Left cardiac atrium (tissue), 4 donors: ENCODE data around the gene FERMT2. TPM values are rescaled to one million over a fixed set of nuclear protein-coding genes. Genes with fewer than 3 reads are reported as not detected.
"Not testable (repeated sequence)": the region's sequence is repeated elsewhere in the genome, so short reads cannot be mapped to it uniquely, and the experiment has no call there.

Source experiments
- ATAC-seq, 2 donors: fragments of 200-7000 bp; cut with Tn5 transposase; one replicate each; pipeline ENCODE4 v1.9.1; 2020; ENCODE audit warnings: mild to moderate bottlenecking in 2 of 2, moderate library complexity in 2 of 2
- DNase-seq: peaks from one replicate; pipeline ENCODE4 v3.0.0-alpha.2; 2020
- intact Hi-C, 2 donors: fragments of 100-400 bp; cut with DNase I; formaldehyde crosslinking; loops; one replicate each; pipeline versions ENCODE4 v1.14.1 to v1.15.1; 2022 to 2023
- total RNA-seq, 2 donors: library from RNA; stranded (reverse); fragmentation: NEBNext Ultra II Directional; extraction: Animal tissue kit (Norgen Biotek cat#: 25700); gene quantifications; one replicate each; pipeline ENCODE4 v1.2.1, GENCODE V29; 2021
- donor health status: DM: no; HTN: yes; CAD: no.
- donor health status: DM: no; HTN: yes; CAD: no; lungs with severe emphysema.
- donor health status: DM: yes; HTN: yes; CAD: no.
- donor health status: Dilated cardiomyopathy.

Gene FERMT2
- total RNA-seq, 2 donors from 2014 or later: 113 to 156 TPM

DNA sequence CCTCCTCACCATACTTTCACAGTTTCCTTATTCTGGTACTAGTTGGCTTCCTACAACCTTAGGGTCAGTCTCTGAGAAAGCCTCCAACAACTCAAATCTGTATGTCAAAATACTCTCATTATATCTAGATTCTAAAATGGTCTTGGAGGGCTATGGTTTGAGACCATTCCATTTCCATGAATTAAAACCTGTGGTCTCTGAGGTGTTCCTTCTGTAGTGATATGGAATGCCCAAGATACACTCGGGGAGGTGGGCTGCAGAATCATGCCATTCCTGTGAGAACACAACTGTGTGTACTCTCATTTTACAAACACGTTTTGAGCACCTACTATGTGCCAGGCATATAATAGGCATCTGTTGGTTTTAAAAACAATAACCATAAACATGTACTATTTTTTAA is 74.0 kb downstream of the FERMT2 start:
- intact Hi-C loops: loop anchor here in 1 of 2 donors (5.0 kb wide), 1 partner anchor 75 kb away; the partner anchor contains the start of gene FERMT2
- DNase-seq (no peak), ATAC-seq (no peak)

DNA sequence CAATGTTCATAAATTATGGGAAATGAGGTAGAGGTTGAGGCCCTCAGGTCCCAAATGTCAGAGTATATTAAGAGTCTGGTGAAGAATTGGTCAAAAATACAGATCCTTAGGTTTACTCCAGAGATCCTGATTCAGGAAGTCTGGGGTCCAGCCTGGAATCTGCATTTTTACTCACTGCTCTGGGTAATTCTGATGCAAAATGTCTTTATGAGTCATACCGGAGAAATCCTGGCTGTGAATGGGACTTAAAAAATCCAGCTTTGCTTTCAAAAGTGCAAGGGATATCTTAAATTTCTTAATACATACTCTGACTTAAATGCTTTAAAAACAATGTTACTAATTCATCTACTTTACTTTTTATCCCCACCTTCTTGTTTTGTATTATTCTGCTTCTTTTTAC is 74.5 kb downstream of the FERMT2 start:
- ATAC-seq (no peak), DNase-seq (no peak)
- intact Hi-C loops: loop anchor here in 1 of 2 donors (5.0 kb wide), 1 partner anchor 76 kb away; the partner anchor contains the start of gene FERMT2

GRCh38 chr14:52875707-52876106 is 75.1 kb downstream of the FERMT2 start:
- ATAC-seq: no peak
- DNase-seq: no peak
- intact Hi-C loops: loop anchor here in 1 of 2 donors (5.0 kb wide), 1 partner anchor 77 kb away; the partner anchor contains the start of gene FERMT2

DNA sequence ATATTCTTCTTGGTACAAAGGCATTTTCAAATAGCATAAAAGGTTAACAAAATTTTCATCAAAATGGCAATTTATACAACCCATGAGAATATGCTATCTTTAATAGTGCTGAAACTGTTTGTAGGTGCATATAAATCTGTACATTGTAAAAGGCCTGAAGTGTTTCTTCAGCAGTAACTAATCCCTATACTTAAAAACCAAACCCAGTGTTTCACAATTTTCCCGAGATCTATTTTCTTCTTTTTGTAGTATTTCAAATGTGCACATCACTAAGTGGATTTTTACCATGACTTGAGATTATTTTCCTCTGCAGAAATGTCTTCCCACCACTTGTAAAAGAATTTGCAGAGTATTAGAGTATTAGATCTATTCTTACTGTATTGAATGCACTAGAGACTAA is 76.5 kb downstream of the FERMT2 start:
- intact Hi-C loops: no loop called here
- no peak for DNase-seq
- no peak for ATAC-seq

DNA sequence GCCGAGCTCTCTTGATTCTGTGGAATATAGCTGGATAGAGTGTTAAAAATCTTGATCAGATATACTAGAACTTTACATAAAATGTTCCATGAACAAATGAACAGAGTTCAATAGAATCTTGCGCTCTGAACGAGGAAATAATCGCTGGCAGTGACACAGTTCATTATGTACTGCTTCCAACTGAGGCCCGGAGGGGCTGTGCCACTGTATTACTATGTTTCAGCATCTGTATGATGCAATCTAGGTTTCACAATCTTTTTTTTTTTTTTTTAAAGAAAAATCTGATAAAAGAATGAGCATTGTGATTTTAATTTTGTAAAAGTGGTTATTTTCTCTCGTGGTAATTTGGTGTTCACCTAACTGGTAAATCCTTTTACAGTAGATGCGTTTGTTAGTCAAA is 77.2 kb downstream of the FERMT2 start:
- DNase-seq: peak; percentile 40

GRCh38 chr14:52873065-52873464 is 77.8 kb downstream of the FERMT2 start:
- ATAC-seq (no peak), DNase-seq (no peak)
- intact Hi-C loops: no loop called here

More for the DNA sequence above, 77.2 kb downstream of the FERMT2 start:
- peak in 1 of 2 donors; percentile 54 for ATAC-seq
- intact Hi-C loops: no loop called here

DNA sequence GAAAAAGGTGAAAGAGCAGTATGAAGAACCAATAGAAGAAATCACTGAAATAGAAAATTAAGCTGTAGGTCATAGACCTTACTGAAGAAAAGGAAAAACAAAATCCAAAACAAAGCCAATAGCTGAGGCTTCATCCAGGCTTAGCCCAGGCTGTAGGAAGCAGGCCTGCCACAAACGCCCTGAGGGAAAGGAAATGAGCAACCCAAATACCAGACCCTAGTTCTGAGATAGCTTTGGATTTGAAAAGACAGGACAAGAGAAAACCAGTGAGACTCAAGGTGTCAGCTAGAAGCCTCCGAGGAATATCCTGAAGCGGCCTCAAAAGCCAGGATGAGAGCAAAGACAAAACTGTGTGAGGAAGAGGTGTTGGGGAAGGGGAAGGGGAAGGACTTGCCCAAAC is 79.2 kb downstream of the FERMT2 start:
- no peak for ATAC-seq
- no peak for DNase-seq
- intact Hi-C loops: no loop called here

DNA sequence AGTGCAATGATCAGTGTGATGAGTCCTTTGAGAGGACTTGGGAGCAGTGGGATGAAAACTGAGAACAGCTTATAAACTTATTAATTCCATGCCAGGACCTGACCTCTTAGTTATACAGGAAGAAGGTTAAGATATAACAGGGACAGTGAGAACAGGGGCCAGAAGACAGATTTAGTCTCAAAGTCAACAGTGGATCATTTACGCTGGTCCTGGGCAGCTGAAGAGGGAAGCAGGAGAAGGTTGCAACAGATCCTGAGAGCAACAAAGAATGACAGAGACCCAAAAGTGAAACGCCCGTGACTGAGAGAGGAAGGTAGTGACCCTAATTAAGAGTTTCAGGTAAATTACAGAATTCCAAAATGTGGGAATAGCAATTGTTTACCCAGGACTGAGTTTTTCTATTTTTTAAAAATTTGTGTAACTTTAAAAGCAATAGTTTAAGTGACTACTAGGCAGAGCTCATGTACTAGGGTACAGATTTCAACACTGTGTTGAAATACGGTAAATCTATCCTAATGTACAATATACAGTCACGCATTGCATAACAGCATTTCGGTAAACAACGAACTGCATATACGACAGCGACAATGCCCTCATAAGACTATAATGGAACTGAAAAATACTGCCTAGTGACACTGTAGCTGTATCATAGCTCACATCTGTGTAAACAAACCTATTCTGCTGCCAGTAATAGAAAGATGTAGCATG is 81.8 kb downstream of the FERMT2 start:
- intact Hi-C loops: no loop called here
- ATAC-seq: no peak
- no peak for DNase-seq

- ATAC-seq, intact Hi-C loops, DNase-seq: not testable (repeated sequence)
Observed at GRCh38 chr14:52864893-52865292, 86.0 kb downstream of the FERMT2 start.

- intact Hi-C loops: no loop called here
- DNase-seq (no peak), ATAC-seq (no peak)
Observed at GRCh38 chr14:52863334-52863700, 87.5 kb downstream of the FERMT2 start.

DNA sequence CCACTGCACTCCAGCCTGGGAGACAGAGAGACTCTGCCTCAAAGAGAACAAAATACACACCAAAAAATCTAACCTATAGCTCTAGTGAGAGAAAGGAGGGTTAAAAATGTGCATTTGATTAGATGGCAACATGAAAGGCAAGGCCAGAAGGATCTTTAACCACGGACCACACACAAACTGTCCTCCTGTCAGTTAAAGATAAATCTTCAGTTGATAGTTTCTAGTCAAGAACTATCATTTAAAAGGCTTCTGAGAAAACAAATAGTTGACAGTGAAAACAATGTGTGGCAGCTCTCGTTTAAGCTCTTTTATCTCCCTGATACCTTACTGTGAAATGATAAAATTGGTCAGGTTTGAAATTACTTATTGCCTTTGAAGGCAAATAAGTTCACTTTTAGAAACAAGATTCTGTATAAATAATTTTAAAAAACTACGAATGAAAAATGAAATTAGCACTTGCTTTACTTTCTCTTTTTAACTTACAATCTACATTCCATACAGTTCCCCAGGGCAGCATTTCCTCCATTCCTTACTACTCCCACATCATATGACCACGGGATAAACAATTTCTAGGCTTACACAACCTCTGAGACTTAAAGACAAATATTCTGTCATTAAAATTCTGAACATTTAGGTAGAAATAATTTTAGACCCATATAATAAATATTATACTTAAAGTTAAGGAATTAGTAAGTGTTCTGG is 88.1 kb downstream of the FERMT2 start:
- DNase-seq: no peak
- peak in 1 of 2 donors; percentile 62 for ATAC-seq
- intact Hi-C loops: no loop called here

DNA sequence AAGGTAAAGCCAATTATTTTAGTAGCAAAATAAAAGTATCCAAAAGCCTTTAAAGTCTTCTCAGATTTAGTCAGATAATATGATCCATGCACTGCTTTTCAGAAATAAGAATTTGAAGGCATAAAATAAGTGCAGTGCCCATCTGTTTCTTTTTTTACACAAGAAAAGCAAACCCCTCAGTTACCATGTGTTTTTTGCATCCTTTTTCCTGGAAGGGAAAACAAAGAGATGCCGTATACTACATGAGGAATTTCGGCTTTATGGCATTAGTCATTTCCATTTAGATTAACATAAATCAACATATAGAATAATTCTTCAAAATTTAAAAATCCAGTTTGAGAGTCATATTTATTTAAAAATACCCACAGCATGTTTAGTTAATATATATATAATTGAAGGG is 89.4 kb downstream of the FERMT2 start:
- intact Hi-C loops: no loop called here
- ATAC-seq (no peak), DNase-seq (no peak)

- DNase-seq (no peak), ATAC-seq (no peak)
- intact Hi-C loops: no loop called here
Observed at GRCh38 chr14:52860910-52861309, 89.9 kb downstream of the FERMT2 start.

GRCh38 chr14:52860209-52860608 is 90.6 kb downstream of the FERMT2 start:
- ATAC-seq (no peak), DNase-seq (no peak)
- intact Hi-C loops: no loop called here

- ATAC-seq (no peak), DNase-seq (no peak)
- intact Hi-C loops: no loop called here
Observed at GRCh38 chr14:52856139-52856538, 94.7 kb downstream of the FERMT2 start.

DNA sequence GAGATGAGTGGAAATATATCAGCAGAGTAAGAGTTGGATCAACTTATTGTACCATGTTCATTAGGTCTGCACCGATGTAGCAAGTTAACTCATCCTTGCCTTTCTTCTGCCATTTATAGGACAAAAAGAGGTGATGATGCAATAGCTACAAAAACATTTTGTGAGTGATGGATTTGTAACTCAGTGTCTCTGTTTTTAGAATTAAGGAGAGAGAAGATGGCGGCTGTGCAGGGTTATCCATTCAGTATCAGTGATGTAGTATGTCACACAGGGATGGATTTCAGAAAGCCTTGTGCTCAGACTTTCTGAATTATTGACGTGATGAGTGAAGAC is 97.4 kb downstream of the FERMT2 start:
- intact Hi-C loops: no loop called here
- ATAC-seq (no peak), DNase-seq (no peak)

DNA sequence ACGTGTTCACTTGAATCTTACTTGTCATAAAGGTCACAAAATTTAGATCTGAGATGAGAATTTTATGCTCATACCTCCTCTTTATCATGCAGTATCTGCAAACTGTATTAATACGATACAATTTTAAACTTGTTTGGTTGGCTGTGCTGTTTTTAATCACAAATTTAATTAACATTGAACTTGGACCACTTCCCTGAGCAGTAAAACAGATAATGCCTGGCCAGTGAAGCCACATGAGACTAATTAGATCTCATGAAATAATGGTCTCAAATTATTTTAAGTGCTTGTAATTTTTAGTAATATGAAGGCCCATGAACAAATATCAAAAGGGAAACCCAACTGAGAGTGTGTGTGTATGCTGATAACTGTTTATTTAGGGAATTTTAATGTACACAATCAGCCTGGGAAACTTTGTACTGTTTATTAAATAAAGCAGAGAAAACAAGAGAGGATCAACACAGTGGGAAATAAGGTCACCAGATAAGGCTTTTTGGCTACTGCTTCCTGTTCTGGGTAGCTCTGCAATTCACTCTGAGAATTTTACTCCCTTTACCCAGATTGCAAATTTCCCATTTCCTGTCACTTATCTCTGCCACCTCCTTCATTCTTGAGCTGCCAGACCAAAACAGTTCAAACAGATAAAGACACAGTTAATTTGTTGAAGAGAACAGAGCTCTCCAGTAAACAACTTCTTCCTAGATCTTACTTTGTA is 97.9 kb downstream of the FERMT2 start:
- intact Hi-C loops: no loop called here
- ATAC-seq (peak in 1 of 2 donors; percentile 53), DNase-seq (no peak)

- intact Hi-C loops: no loop called here
- ATAC-seq (no peak), DNase-seq (no peak)
Observed at GRCh38 chr14:52850451-52850909, 100.4 kb downstream of the FERMT2 start.

DNA sequence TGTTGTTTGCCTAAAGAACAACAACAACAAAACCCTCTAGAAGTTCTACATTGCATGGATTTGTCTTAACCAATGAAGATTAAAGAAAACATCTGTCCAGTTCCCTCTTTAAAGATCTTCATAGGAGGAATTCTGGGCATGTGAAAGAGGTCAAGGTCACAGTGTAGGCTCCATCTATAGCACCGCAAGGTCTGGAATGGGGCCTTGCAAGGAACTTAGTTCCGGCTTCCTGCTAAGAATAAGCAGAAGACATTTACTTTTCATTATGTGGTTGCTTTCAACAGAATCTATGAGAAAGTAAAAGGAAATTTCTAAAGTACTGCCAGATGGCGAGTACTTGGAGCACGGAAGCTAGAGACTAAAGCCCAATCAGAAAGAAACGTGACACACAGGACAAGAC is 102.2 kb downstream of the FERMT2 start:
- no peak for DNase-seq
- intact Hi-C loops: no loop called here
- ATAC-seq: no peak

- DNase-seq: no peak
- ATAC-seq: no peak
- intact Hi-C loops: no loop called here
Observed at GRCh38 chr14:52846591-52846990, 104.3 kb downstream of the FERMT2 start.
